ENCODE measurements around the gene MROH2B.

MROH2B gene

DNA sequence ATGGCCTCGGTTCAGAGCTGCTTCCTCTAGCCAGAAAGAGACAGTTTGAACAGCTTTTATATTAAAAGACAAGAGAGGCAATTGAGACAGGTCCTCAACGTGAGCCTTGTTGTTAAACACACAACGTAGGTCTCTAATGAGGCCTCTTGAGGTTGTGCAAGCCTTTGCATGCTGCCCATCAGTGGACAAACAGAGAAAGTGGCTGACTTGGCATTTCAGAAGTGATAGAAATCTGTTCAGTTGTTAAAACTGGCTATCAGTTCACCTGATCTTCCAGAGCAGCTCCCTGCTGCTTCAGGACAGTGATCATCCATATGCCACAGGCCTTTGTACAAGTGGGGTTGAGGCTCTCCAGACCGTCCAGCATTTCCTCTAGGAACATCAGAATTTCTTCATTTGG, 58.8 kb downstream of the MROH2B start:
- no peak for FAIRE-seq

DNA sequence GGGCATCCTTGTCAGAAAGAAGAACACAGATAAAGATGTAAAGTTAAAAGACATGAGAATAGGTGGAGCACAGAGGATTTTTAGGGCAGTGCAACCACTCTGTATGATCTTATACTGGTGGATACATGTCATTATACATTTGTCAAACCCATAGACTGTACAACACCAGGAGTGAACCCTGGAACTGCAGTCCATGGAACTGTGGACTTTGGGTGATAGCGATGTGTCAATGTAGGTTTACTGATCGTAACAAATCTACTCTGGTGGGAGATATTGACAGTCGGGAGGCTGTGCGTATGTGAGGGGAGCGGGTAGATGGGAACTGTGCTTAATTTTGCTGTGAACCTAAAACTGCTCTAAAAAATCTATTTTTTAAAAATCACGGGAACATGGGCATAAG, 60.6 kb downstream of the MROH2B start:
- FAIRE-seq: no peak

DNA sequence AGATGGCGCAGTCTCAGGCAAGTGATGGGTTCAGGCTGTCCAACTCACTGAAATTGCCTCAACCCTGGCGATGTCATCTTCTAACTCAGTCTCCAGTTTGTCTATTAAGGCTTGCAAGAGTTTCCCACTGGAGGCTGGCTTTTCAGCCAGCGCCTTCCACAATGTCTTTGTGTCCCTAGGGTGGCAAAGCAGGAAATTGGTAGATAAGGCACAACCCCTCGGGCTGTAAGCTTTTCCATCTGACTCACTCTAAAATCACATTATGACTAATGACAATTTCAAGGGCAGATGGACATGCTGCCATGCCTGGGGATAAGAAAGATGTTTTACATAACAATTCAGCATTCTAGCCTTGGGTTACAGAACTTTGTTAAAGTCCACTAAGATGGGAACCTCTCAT, 61.9 kb downstream of the MROH2B start:
- no peak for FAIRE-seq

DNA sequence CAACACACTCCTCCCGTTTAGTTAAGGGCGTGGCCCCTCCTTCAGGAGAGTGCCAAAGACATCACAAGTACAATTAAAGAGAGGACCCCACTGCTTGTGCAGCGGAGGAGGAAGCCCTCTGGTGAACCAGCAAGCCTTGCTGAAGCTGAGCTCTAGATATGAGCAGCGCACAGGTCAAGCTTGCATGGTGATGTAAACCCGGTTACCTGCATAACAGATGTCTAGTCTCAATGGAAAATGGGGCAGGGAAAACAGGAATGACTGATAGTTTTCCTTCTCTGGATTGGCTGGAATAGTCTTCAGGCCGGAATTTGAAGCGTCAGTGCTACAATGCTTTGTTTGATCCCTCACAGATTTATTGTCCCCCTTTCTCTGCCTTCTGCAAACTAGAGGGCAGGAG, 66.2 kb downstream of the MROH2B start:
- no peak for FAIRE-seq

DNA sequence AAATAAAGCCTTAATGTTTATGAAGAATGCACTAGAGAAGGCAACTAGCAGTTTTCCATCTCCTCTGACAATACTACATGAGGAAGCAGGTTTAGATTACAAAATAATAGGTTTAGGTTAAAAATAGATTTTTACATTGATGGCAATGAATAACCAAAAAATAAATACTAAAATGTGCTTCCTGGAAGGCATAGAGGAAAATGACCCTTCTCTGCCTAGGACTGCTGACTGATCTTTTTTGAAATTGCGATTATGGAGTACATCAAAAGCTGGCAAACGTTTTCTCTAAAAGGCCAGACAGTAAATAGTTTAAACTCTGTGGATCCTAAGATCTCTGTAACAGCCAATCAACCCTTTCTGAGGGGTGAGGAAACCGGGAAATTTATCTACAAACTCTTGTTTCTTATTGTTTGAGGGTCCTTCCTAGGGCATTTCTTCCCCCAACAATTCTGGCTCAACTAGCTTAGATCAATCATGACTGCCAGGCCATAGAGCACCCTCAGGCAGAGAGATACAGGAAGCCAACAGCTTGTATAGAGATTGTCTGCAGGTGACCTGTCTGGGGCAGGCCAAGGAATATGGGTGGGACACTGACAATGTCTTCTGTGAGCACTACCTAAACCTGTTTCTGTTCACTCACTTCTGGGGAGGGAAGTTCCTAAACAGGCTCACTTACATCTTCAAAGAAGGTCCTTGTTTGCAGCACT, 67.3 kb downstream of the MROH2B start:
- no peak for FAIRE-seq

DNA sequence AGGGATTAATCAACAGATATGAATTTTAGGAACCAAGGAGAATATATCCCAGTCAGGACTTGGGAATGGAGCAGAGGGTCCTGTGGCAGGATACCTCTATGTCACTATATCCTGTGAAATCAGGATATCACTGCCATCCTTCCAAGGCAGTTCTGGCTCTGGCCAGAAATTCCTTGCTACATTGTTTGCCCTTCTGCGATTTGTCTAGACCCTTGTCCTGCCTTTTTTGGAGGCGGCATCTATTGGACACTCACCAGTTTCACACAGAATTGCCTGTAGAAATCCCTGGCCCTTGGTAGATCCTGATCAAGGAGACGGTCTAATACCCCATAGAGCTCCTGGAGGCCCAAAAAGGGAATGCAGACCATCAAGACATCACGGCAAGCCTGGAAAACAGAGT, 71.2 kb downstream of the MROH2B start:
- FAIRE-seq: no peak

DNA sequence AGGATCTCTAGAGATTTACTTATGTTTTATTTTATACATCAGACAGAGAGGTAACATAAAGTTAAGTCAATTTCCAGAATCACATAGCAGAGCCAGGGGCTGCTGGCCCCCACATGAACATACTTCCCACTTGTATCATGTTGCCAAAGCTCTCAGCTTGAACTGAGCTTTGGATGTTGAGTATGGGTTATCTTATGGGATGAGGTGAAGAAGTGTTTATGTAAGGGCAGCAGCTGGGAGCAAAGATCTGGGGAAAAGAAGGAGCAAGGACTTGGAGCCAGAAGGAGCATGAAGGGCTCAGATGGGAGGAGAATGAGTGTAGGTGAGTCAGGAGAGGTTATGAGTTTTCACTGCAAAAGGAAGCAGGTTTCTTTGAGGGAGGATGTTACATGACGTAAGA, 72.0 kb downstream of the MROH2B start:
- no peak for FAIRE-seq

DNA sequence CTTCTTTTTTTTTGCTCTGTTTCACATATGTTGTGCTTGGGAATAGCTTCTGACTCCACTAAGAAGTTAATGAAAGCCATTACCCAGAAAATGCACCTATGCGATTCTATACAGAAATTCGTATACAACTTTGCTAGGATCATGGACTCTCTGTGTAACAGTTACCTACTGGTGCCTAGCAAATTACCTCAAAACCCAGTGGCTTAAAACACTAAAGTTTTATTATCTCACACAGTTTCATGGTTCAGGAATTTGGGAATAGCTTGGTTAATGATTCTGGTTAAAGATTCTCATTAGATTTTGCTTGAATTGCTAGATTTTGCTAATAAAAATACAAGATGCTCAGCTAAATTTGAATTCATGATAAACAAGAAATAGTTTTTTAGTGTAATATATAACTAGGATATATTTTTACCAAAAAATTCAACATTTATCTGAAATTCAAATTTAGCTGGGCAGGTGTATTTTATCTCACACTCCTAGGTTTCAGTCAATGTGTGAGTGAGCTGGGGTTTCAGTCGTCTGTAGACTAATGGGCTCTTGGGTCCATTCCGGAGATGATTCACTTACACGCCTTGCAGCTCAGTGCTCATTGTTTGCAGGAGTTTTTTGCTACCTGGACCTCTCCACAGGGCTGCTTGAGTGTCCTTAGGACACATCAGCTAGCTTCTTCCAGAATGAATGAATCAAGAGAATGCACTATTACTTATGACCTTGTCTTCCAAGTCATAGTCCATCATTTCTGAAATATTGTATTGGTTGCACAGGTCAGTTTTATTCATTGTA, 75.1 kb downstream of the MROH2B start:
- FAIRE-seq: no peak

DNA sequence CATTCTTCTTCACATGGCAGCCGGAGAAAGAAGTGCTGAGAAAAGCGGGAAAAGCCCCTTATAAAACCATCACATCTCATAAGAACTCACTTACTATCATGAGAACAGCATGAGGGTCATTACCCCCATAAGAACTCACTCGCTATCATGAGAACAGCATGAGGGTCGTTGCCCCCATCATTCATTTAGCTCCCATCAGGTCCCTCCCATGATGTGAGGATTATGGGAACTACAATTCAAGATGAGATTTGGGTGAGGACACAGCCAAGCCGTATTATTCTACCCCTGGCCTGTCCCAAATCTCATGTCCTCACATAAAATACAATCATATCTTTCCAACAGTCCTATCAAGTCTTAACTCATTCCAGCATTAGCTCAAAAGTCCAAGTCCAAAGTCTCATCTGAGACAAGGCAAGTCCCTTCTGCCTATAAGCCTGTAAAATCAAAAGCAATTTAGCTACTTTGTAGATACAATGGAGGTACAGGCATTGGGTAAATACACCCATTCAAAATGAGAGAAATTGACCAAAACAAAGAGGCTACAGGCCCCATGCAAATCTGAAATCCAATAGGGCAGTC, 79.1 kb downstream of the MROH2B start:
- FAIRE-seq: no peak

DNA sequence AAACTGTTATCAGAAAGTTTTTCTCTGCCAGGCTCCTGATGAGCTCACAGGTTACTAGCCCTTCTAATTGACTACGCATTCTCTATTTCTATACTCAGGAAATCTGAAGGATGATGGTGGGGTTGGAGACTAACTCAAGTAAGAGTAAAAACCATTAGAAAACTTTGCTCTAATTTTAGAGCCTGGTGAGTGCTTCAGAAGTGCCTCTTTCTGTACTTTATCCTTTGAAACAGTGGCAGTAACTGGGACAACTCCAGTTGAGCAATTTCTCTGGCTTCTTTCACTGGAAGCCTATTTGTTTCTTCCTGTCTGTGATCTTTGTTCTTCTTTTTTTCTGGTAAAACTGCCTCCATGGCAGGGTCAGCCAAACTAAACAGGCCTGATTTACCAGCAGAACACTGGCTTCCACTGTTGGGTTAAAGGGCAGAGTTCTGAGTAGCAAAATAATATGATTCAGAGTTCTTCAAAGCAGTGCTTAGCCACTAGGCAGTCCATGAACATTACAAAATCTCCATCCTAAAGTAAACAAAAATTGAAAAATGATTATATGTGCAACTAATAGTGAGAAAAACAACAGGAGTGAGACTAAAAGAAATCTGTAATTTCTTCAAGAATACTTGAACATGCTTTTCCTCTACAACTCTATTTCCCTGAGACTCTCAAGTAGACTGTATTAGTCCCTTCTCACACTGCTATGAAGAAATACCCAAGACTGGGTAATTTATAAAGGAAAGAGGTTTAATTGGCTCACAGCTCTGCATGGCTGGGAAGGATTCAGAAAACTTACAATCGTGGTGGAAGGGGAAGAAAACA, 79.8 kb downstream of the MROH2B start:
- FAIRE-seq: no peak

DNA sequence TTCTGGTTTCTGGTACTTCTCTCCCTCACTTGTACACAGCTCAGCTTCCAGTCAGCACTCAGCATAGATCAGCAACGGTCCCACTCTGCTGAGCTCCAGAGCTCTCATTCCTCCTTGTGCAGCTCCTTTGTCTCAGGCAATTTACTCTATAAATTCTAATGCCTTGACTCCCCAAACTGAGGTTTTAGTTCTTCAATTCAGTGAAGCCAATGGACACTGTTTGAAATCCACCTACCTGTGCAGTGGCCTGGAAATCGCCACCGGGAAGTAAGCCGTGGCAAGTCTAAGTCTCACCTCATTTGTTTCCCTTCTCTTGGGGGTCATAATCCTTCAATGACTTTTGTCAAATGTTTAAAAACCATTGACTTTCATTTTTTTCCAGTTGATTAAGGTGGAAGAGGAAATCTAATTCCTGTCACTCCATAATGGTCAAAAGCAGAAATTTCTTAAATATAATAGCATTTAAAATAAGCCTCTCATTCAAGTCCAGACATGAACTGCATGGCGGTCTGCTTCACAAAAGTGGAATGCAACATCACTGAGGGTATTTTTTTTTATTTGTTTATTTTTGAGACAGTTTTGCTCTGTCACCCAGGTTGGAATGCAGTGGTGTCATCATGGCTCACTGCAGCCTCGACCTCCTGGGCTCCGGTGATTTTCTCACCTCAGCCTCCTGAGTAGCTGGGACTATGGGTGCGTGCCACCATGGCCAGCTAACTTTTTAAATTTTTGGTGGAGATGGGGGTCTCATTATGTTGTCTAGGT, 82.2 kb downstream of the MROH2B start:
- FAIRE-seq: no peak

DNA sequence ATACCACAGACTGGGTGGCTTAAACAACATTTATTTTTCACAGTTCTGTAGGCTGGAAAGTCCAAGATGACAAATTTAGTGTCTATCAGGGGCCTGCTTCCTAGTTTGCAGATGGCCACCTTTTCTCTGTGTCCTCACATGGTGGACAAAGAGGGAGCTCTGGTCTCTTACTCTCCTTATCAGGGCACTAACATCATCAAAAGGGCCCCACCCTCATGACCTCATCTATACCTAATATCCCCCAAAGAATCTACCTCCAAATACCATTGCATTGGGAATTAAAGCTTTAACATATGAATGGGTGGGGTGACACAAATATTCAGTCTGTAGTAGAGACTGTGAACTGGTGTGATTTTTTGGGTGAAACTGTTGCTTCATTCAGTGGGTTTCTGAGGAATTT, 83.8 kb downstream of the MROH2B start:
- no peak for FAIRE-seq

DNA sequence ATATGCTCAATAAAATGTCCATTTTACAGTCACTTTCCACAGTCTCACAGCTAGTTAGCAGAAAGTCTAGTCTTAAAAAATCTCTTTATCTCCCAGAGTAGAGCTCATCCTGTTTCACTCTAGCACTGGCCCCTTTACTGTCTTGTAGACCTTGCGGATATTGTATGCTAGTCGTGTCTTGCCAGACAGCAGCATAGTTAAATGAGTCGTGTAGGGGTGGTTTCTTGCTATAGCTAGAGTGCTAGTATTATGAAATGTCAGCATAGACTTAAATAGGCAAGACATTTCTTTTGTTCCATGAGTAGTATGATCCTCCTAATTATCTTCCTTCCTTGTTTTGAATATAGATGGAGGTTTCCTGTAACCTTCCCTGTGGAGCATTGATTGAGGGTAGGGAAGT, 84.5 kb downstream of the MROH2B start:
- FAIRE-seq: no peak

DNA sequence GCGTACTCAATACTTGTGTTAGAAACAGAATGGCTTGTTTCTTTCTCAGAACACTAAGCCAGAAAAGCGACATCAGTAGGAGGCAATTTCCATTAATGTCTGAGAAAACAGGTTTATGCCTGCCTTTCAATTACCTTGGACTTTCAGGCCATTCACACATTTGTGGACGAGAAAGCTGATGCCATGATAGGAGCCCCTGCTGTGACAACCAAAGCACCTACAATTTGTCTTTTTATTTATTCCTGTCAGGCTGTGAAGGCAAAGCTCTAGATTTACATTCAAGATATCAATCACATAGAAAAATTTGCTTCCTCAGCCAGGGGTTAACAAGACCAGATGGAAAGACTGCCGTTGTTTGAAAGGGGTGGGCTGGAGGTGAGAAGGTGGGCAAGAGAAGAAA, 85.6 kb downstream of the MROH2B start:
- FAIRE-seq: no peak

DNA sequence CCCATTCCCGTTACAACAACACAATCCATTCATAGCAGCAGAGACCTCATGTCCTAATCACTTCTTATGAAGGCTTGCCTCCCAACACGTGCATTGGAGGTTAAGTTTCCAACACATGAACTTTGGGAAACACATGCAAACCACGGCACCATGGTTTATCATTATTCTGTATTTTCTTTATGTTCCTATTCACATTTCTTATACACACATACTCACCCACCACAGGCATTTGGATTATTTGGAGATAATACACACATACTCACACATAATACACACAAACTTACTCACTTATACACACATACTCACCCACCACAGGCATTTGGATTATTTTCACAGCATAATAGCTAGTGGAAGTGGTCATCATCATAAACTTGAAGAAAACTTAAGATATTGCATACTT, 86.3 kb downstream of the MROH2B start:
- no peak for FAIRE-seq

DNA sequence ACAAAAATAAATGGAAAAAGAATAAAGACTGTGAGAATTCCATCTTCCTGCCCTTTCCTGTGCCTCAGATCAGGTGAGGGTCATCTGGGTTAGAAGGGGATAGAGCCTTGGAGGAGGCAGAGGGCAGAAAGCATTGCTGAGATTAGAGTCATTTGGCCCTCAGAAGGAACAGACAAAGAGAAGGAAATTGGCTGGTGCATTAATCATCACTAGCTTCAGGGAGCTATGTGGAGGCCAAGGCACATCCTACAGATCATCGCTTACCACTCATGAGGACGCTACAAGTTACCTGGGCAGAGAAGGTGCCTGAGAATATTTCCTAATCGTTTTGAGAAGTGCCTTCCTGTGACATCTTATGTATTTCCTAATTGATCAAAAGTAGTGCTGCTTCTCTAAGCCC, 87.4 kb downstream of the MROH2B start:
- FAIRE-seq: no peak

DNA sequence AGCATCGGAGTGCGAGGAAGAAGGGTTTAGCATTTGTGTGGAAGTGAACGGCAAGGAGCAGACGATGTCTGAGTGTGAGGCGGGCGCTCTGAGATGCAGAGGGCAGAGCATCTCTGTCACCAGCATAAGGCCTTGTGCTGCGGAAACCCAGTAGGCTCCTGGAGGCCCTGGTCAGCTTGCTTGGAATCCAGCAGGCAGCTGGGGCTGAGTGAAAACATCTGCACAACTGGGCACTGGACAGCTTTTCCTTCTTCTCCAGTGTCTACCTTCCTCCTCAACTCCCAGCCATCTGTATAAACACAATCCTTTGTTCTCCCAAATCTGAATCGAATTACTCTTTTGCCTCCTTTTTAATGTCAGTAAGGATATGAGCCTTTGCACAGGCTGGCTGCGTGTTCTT, 89.7 kb downstream of the MROH2B start:
- no peak for FAIRE-seq

DNA sequence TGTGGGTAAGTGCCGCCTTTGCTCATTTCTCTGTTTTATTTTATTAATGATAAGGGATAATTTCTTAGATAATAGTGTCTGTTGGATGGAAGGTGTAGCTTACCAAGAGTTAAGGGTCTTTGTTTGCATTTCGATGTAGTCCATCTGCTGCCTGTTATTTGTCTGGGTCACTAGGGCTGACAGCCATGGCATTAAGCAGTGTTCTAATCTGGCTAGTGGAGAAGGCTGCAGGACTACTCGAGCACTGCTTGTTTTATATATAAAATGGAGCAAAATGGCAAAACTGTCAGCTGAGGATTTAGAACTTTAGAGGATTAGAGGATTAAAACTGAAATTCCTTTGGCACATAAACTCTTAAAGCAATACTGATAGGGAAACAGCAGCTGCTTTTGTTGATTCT, 94.3 kb downstream of the MROH2B start:
- no peak for FAIRE-seq

DNA sequence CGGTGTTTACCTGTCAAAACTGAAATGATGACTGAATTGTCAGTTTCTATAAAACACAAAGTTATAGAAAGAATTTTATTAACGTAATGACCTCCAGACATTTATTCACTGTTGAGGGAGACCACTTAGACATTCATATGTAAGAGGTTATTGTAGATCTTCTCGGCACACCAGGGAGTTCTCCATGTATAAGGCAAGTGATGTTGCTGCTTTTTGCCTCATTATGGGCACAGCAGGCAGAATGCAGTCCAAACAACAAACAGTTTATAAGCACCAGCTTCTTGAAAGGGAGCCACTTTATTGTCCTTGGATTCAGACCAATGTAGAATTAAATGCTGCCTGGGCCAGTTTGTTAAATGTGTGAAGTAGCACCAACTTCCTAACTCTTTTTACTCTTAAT, 95.1 kb downstream of the MROH2B start:
- no peak for FAIRE-seq

DNA sequence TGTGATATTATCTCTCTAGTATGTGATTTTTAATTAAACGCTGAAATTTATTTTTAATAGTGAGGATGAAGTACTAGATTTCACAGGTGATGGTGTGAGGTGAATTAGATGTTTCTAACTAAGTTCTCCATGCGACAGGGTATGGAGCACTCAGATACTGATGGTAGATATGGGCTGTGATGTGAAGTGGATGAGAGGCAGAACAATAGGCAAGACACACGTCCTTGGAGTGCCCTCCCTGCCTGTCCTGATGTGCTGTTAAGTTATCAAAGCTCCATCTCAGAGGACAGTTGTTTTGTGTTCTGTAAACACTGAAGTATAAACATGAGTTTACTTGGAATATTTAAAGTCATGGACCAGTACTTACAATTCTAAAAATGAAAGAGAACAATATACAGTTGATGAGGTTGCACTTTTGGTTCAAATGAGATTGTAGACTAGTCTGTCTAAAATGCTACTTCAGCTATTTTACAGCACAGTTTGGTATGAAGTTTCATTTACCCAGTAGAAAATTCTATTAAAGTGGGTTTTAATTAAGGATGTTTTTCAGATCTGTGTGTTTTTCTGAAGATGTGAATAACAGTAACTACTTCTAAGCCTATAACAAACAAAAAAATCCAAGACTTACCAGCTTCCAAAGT, 97.7 kb downstream of the MROH2B start:
- FAIRE-seq: no peak

DNA sequence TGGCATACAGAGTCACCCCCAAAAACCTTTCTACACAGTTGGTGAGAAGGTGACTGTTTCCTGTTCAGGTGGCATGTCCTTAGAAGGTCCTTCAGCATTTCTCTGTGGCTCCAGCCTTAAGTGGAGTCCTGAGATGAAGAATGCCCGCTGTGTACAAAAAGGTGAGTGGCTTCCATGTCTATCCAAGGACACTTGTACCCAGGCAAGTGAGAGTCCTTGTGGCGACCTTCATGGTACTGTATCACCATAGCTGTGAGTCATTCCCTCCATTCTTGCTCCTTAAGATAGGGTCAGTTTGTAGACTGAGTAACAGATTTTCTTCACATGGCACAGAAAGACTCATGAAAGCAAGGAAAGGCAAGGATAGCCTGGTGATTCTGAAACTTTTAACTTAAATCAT, 98.7 kb downstream of the MROH2B start:
- FAIRE-seq: no peak

All from A204.1 (cell line).